Activated CD8-positive, alpha-beta memory T cell treated with anti-CD3 and anti-CD28 coated beads for 1 hour (primary cell): Measurements from ENCODE around the gene FHIP1A.

ENCODE experiments used
- DNase-seq, 2 donors: peaks; one replicate each; pipeline ENCODE4 v3.0.0-alpha.2; 2020; ENCODE audit warnings: low read depth in 1 of 2; ENCODE audit errors: extremely low read depth in 1 of 2

The FHIP1A gene

GRCh38 chr4:151455212-151455611, 46.2 kb downstream of the FHIP1A start:
- DNase-seq, result no peak

GRCh38 chr4:151458148-151458547, 49.2 kb downstream of the FHIP1A start:
- DNase-seq, result no peak
